Loucy (cell line): ENCODE results near the gene FXYD2.

Source experiments
- EZH2phosphoT487 ChIP-seq: fragments of 200-600 bp; IDR thresholded peaks from 2 replicates; pipeline ENCODE4 v1.6.1; 2018; ENCODE audit warnings: antibody characterized with exemption, mild to moderate bottlenecking, moderate library complexity, borderline replicate concordance
- TF ChIP-seq, protein P1 (sequence below): fragments of 200-600 bp; sonication (generic); conservative IDR thresholded peaks from 2 replicates; pipeline ENCODE4 v1.5.1; 2014; ENCODE audit warnings: mild to moderate bottlenecking, antibody characterized with exemption, low read length

GRCh38 chr11:117815262-117815803 lies 9.2 kb downstream of the FXYD2 start:
- TF ChIP-seq, protein P1, sequence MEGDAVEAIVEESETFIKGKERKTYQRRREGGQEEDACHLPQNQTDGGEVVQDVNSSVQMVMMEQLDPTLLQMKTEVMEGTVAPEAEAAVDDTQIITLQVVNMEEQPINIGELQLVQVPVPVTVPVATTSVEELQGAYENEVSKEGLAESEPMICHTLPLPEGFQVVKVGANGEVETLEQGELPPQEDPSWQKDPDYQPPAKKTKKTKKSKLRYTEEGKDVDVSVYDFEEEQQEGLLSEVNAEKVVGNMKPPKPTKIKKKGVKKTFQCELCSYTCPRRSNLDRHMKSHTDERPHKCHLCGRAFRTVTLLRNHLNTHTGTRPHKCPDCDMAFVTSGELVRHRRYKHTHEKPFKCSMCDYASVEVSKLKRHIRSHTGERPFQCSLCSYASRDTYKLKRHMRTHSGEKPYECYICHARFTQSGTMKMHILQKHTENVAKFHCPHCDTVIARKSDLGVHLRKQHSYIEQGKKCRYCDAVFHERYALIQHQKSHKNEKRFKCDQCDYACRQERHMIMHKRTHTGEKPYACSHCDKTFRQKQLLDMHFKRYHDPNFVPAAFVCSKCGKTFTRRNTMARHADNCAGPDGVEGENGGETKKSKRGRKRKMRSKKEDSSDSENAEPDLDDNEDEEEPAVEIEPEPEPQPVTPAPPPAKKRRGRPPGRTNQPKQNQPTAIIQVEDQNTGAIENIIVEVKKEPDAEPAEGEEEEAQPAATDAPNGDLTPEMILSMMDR = no peak
- no peak for TF ChIP-seq EZH2phosphoT487
